ENCODE measurements around the gene CDR2.

DNA sequence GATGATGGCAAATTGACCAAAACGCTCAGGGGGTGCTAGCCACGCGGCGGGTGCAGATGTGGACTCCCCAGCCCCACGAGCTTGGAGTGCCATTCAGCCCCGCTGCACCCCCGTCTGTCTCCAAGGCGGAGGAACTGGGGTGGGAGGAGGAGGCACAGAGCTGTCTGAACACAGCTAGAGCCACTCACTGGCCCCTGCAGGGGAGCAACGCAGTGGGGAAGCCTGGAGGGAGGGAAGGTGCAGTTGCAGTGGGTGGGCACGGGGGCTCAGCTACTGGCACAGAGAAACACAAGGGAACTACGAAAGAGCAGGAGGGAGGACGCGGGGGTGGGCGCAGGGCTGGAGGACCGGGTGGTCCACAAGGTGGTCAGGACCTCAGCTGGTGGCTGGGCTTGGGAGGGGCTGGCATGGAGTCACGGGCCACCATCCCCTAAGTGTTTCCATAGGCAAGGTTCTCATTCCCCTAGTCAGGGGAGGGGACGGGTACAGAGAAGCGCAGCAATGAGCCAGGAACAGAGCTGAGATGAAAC is 46.3 kb upstream of the CDR2 start:
- TF ChIP-seq, protein P1, sequence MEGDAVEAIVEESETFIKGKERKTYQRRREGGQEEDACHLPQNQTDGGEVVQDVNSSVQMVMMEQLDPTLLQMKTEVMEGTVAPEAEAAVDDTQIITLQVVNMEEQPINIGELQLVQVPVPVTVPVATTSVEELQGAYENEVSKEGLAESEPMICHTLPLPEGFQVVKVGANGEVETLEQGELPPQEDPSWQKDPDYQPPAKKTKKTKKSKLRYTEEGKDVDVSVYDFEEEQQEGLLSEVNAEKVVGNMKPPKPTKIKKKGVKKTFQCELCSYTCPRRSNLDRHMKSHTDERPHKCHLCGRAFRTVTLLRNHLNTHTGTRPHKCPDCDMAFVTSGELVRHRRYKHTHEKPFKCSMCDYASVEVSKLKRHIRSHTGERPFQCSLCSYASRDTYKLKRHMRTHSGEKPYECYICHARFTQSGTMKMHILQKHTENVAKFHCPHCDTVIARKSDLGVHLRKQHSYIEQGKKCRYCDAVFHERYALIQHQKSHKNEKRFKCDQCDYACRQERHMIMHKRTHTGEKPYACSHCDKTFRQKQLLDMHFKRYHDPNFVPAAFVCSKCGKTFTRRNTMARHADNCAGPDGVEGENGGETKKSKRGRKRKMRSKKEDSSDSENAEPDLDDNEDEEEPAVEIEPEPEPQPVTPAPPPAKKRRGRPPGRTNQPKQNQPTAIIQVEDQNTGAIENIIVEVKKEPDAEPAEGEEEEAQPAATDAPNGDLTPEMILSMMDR (conservative IDR thresholded peaks at IDR 0.05; ENCODE audit: low read depth, low read length) = no peak
- TF ChIP-seq EZH2 (IDR thresholded peaks at IDR 0.05; ENCODE audit: low read length, unreplicated experiment) = no peak
